GM21619 (cell line): ENCODE data around the gene RAB6B.

ENCODE experiments used
- ATAC-seq: cut with Tn5 transposase; IDR thresholded peaks from one replicate; pipeline ENCODE4 v1.9.1; 2021; ENCODE audit not compliant: unreplicated experiment

RAB6B gene

GRCh38 chr3:133838916-133839800 is 56.5 kb downstream of the RAB6B start:
- no peak for ATAC-seq

- no peak for ATAC-seq
These were observed 57.3 kb downstream of the RAB6B start for GRCh38 chr3:133838296-133838789.

GRCh38 chr3:133837487-133838295 is 58.0 kb downstream of the RAB6B start:
- no peak for ATAC-seq

GRCh38 chr3:133836497-133837158 is 59.1 kb downstream of the RAB6B start:
- no peak for ATAC-seq

- ATAC-seq = no peak
These were observed 59.7 kb downstream of the RAB6B start for GRCh38 chr3:133835961-133836360.

GRCh38 chr3:133835418-133835743 is 60.3 kb downstream of the RAB6B start:
- ATAC-seq = no peak

- ATAC-seq = no peak
These were observed 60.9 kb downstream of the RAB6B start for GRCh38 chr3:133834621-133835417.

GRCh38 chr3:133833880-133834620 is 61.6 kb downstream of the RAB6B start:
- ATAC-seq = no peak

GRCh38 chr3:133833267-133833666 is 62.4 kb downstream of the RAB6B start:
- no peak for ATAC-seq

- ATAC-seq = no peak
These were observed 62.9 kb downstream of the RAB6B start for GRCh38 chr3:133832802-133833144.

GRCh38 chr3:133831966-133832801 is 63.5 kb downstream of the RAB6B start:
- no peak for ATAC-seq

GRCh38 chr3:133830071-133830470 is 65.6 kb downstream of the RAB6B start:
- ATAC-seq = no peak

- ATAC-seq = no peak
These were observed 66.4 kb downstream of the RAB6B start for GRCh38 chr3:133829310-133829707.

- no peak for ATAC-seq
These were observed 66.9 kb downstream of the RAB6B start for GRCh38 chr3:133828576-133829309.

- ATAC-seq = no peak
These were observed 68.0 kb downstream of the RAB6B start for GRCh38 chr3:133827684-133828083.

- ATAC-seq = no peak
These were observed 68.5 kb downstream of the RAB6B start for GRCh38 chr3:133827136-133827535.

GRCh38 chr3:133825969-133826727 is 69.5 kb downstream of the RAB6B start:
- ATAC-seq = no peak

GRCh38 chr3:133824961-133825485 is 70.7 kb downstream of the RAB6B start:
- ATAC-seq = no peak
